H9 (cell line): Measurements from ENCODE around the gene GPC3. TPM values are rescaled to one million over a fixed set of nuclear protein-coding genes. Genes with fewer than 3 reads are reported as not detected.

Experiments
- DNase-seq: peaks from one replicate; pipeline ENCODE4 v3.0.0-alpha.2; 2017
- H2AFZ ChIP-seq: one replicate; pipeline ENCODE4 v1.6.1; 2013; ENCODE audit warnings: mild to moderate bottlenecking, low read length, control low read depth, moderate library complexity
- H2AK5ac ChIP-seq: 2 replicates; pipeline ENCODE4 v1.6.1; 2013; ENCODE audit warnings: low read length, control low read depth, mixed read lengths; ENCODE audit not compliant: insufficient read length
- H2BK120ac ChIP-seq: one replicate; pipeline ENCODE4 v1.6.1; 2013; ENCODE audit warnings: low read depth, mild to moderate bottlenecking, low read length, control low read depth, inconsistent platforms; ENCODE audit not compliant: poor library complexity, severe bottlenecking
- H2BK12ac ChIP-seq: 2 replicates; pipeline ENCODE4 v1.6.1; 2013; ENCODE audit warnings: low read length, control low read depth, mixed read lengths, low read depth; ENCODE audit not compliant: insufficient read length
- H2BK15ac ChIP-seq: 2 replicates; pipeline ENCODE4 v1.6.1; 2013; ENCODE audit warnings: low read depth, low read length, control low read depth
- H2BK20ac ChIP-seq: one replicate; pipeline ENCODE4 v1.6.1; 2013; ENCODE audit warnings: low read depth, mild to moderate bottlenecking, low read length, control low read depth, inconsistent platforms; ENCODE audit not compliant: poor library complexity, severe bottlenecking
- H2BK5ac ChIP-seq: 2 replicates; pipeline ENCODE4 v1.6.1; 2013; ENCODE audit warnings: low read length, control low read depth, mixed read lengths; ENCODE audit not compliant: insufficient read length
- H3K14ac ChIP-seq: 2 replicates; pipeline ENCODE4 v1.6.1; 2013; ENCODE audit warnings: low read length, control low read depth; ENCODE audit not compliant: insufficient read depth
- H3K18ac ChIP-seq: 2 replicates; pipeline ENCODE4 v1.6.1; 2013; ENCODE audit warnings: low read depth, mild to moderate bottlenecking, mixed read lengths, low read length, control low read depth; ENCODE audit not compliant: insufficient read length
- H3K23ac ChIP-seq: 2 replicates; pipeline ENCODE4 v1.6.1; 2013; ENCODE audit warnings: low read length, control low read depth, mixed read lengths, low read depth; ENCODE audit not compliant: insufficient read length
- H3K23me2 ChIP-seq: 2 replicates; pipeline ENCODE4 v1.6.1; 2013; ENCODE audit warnings: low read depth, mild to moderate bottlenecking, mixed read lengths, low read length, control low read depth; ENCODE audit not compliant: insufficient read length, poor library complexity, severe bottlenecking
- H3K27ac ChIP-seq: 2 replicates; pipeline ENCODE4 v1.5.1; 2013; ENCODE audit warnings: low read length, control low read depth, mixed read lengths, low read depth; ENCODE audit not compliant: insufficient read length
- H3K27me3 ChIP-seq: 2 replicates; pipeline ENCODE4 v1.6.1; 2013; ENCODE audit warnings: low read length, control low read depth, inconsistent platforms; ENCODE audit not compliant: insufficient read depth
- H3K4ac ChIP-seq: 2 replicates; pipeline ENCODE4 v1.6.1; 2013; ENCODE audit warnings: low read depth, mild to moderate bottlenecking, control low read depth, inconsistent platforms, low read length, moderate library complexity
- H3K4me1 ChIP-seq: 2 replicates; pipeline ENCODE4 v1.6.1; 2013; ENCODE audit warnings: low read length, control low read depth, inconsistent platforms; ENCODE audit not compliant: insufficient read depth
- H3K4me2 ChIP-seq: 2 replicates; pipeline ENCODE4 v1.6.1; 2013; ENCODE audit warnings: low read length, control low read depth, mixed read lengths; ENCODE audit not compliant: insufficient read length, insufficient read depth
- H3K56ac ChIP-seq: 2 replicates; pipeline ENCODE4 v1.6.1; 2013; ENCODE audit warnings: low read depth, mild to moderate bottlenecking, mixed read lengths, low read length, control low read depth; ENCODE audit not compliant: insufficient read length
- H3K79me1 ChIP-seq: 2 replicates; pipeline ENCODE4 v1.6.1; 2013; ENCODE audit warnings: low read depth, mild to moderate bottlenecking, moderate library complexity, low read length, control low read depth, inconsistent platforms; ENCODE audit not compliant: insufficient read depth, poor library complexity, severe bottlenecking
- H3K79me2 ChIP-seq: 2 replicates; pipeline ENCODE4 v1.6.1; 2013; ENCODE audit warnings: low read length, control low read depth, inconsistent platforms; ENCODE audit not compliant: insufficient read depth
- H3K9ac ChIP-seq: 2 replicates; pipeline ENCODE4 v1.6.1; 2013; ENCODE audit warnings: low read length, control low read depth, mixed read lengths; ENCODE audit not compliant: insufficient read length; ENCODE audit errors: extremely low read depth
- H3K9me3 ChIP-seq: one replicate; pipeline ENCODE4 v1.6.1; 2013; ENCODE audit warnings: low read depth, low read length, inconsistent platforms; ENCODE audit not compliant: control insufficient read depth
- H3T11ph ChIP-seq: one replicate; pipeline ENCODE4 v1.6.1; 2013; ENCODE audit warnings: mild to moderate bottlenecking, low read length, control low read depth, inconsistent platforms
- H4K20me1 ChIP-seq: one replicate; pipeline ENCODE4 v1.6.1; 2013; ENCODE audit not compliant: control insufficient read depth, insufficient read length, insufficient read depth
- H4K5ac ChIP-seq: 2 replicates; pipeline ENCODE4 v1.6.1; 2013; ENCODE audit warnings: low read depth, mild to moderate bottlenecking, mixed read lengths, low read length, control low read depth; ENCODE audit not compliant: insufficient read length
- H4K8ac ChIP-seq: replicated peaks from 2 replicates; pipeline ENCODE4 v1.6.1; 2013; ENCODE audit warnings: low read length, control low read depth, mixed read lengths, low read depth; ENCODE audit not compliant: insufficient read length
- H4K91ac ChIP-seq: 2 replicates; pipeline ENCODE4 v1.6.1; 2013; ENCODE audit warnings: low read depth, mild to moderate bottlenecking, moderate library complexity, mixed read lengths, low read length, control low read depth; ENCODE audit not compliant: insufficient read length
- H3K27ac Mint-ChIP-seq, 3 experiments: 2 replicates in 2 of 3; 3 replicates in 1 of 3; pipeline ENCODE4 v1.8.0; 2020 to 2021; ENCODE audit warnings: mixed read lengths in 3 of 3, mild to moderate bottlenecking in 1 of 3, moderate library complexity in 1 of 3
- H3K27me3 Mint-ChIP-seq: 2 replicates; pipeline ENCODE4 v1.8.0; 2021; ENCODE audit warnings: low read depth, mild to moderate bottlenecking, moderate library complexity, mixed read lengths
- H3K36me3 Mint-ChIP-seq, 3 experiments: 2 replicates in 2 of 3; 3 replicates in 1 of 3; pipeline ENCODE4 v1.8.0; 2020 to 2021; ENCODE audit warnings: low read depth in 3 of 3, mixed read lengths in 3 of 3; ENCODE audit not compliant: insufficient read depth in 1 of 3
- H3K4me1 Mint-ChIP-seq, 2 experiments: 2 replicates each; pipeline ENCODE4 v1.8.0; 2020; ENCODE audit warnings: mixed read lengths in 2 of 2
- H3K4me3 Mint-ChIP-seq, 2 experiments: 2 replicates in 1 of 2; 3 replicates in 1 of 2; pipeline ENCODE4 v1.8.0; 2020 to 2021; ENCODE audit warnings: mild to moderate bottlenecking in 2 of 2, mixed read lengths in 2 of 2, moderate library complexity in 1 of 2
- H3K9me3 Mint-ChIP-seq, 2 experiments: 2 replicates in 1 of 2; 3 replicates in 1 of 2; pipeline ENCODE4 v1.8.0; 2020; ENCODE audit warnings: mild to moderate bottlenecking in 2 of 2, mixed read lengths in 2 of 2, moderate library complexity in 1 of 2
- WGBS: extraction: QIAGEN DNeasy Blood & Tissue Kit; methylation state at CpG from one replicate; pipeline ENCODE4 v1.1.7; 2013; ENCODE audit warnings: missing lambda C conversion rate, low lambda C conversion rate, mixed read lengths; ENCODE audit not compliant: insufficient read length; ENCODE audit errors: extremely low coverage; 5-methylcytosine and 5-hydroxymethylcytosine counted together
- total RNA-seq: library from RNA; stranded (reverse); gene quantifications from 2 replicates; pipeline ENCODE4 v1.2.1, GENCODE V29; 2021
- TF ChIP-seq, protein P1 (sequence below): fragments of 200-600 bp; sonication (generic); conservative IDR thresholded peaks from 3 replicates; pipeline ENCODE4 v1.8.0; 2021; ENCODE audit warnings: antibody characterized with exemption, mild to moderate bottlenecking

The GPC3 gene
- total RNA-seq, 1 experiment from 2014 or later, result 108 TPM

DNA sequence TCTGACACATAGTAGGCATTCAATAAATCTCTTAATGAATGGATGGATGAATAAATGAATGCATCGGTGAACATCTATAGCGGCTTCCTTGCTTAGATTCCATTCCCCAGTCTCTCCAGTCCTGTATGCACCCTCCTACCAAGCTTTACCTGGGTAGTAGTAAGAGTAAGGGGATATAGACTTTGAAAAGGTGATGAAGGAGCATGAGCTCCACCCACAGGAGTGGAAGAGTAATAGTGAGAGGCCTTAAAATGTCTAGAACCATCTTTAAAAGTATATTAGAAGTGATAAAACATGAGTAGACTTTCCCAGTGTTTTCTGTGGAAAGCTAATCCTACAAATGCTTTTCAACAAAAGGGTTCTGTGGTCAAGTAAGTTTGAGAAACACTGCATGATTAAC lies 35.5 kb upstream of the GPC3 start:
- Histone ChIP-seq H2AFZ (no peak overlapping the region), H3K23me2 (no peaks in the 10 kb centered on the region), H3K18ac (no peak overlapping the region), H2BK5ac (no peak overlapping the region), H3T11ph (no peak overlapping the region), H3K79me1 (no peaks in the 10 kb centered on the region), H3K9me3 (no peaks in the 10 kb centered on the region), H4K5ac (no peak overlapping the region), H4K8ac (no peak overlapping the region), H2AK5ac (no peak overlapping the region), H3K14ac (no peak overlapping the region), H3K4me1 (no peaks in the 10 kb centered on the region), H3K27me3 (no peaks in the 10 kb centered on the region), H3K9ac (no peak overlapping the region), H3K23ac (no peak overlapping the region), H2BK120ac (no peak overlapping the region), H4K91ac (no peak overlapping the region), H3K56ac (no peak overlapping the region), H3K27ac (no peak overlapping the region), H3K4ac (no peak overlapping the region), H2BK20ac (no peak overlapping the region), H3K79me2 (no peaks in the 10 kb centered on the region), H2BK12ac (no peak overlapping the region), H2BK15ac (no peak overlapping the region), H4K20me1 (no peaks in the 10 kb centered on the region), H3K4me2 (no peak overlapping the region)
- peaks cover 6 to 30% of the 10 kb centered on the region in 2 experiments for H3K4me1 Mint-ChIP-seq
- no peak overlapping the region for H3K27ac Mint-ChIP-seq
- H3K27me3 Mint-ChIP-seq, result no peaks in the 10 kb centered on the region
- DNase-seq, result no peak
- H3K4me3 Mint-ChIP-seq, result no peak overlapping the region
- TF ChIP-seq, protein P1, sequence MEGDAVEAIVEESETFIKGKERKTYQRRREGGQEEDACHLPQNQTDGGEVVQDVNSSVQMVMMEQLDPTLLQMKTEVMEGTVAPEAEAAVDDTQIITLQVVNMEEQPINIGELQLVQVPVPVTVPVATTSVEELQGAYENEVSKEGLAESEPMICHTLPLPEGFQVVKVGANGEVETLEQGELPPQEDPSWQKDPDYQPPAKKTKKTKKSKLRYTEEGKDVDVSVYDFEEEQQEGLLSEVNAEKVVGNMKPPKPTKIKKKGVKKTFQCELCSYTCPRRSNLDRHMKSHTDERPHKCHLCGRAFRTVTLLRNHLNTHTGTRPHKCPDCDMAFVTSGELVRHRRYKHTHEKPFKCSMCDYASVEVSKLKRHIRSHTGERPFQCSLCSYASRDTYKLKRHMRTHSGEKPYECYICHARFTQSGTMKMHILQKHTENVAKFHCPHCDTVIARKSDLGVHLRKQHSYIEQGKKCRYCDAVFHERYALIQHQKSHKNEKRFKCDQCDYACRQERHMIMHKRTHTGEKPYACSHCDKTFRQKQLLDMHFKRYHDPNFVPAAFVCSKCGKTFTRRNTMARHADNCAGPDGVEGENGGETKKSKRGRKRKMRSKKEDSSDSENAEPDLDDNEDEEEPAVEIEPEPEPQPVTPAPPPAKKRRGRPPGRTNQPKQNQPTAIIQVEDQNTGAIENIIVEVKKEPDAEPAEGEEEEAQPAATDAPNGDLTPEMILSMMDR, result peak; percentile 73
- no CpG with 5 or more reads among the region's 2 CpGs for WGBS
- H3K36me3 Mint-ChIP-seq, result no peaks in the 10 kb centered on the region
- H3K9me3 Mint-ChIP-seq, result no peaks in the 10 kb centered on the region; a peak in 1 of 5 replicates
